HG02571 (cell line): ENCODE measurements around the gene IMMP2L.

Experiments
- ATAC-seq: cut with Tn5 transposase; IDR thresholded peaks from one replicate; pipeline ENCODE4 v1.9.1; 2021; ENCODE audit warnings: mild to moderate bottlenecking, moderate library complexity; ENCODE audit not compliant: unreplicated experiment

The IMMP2L gene

GRCh38 chr7:110842796-110843195, 719.5 kb downstream of the IMMP2L start:
- no peak for ATAC-seq

- ATAC-seq: no peak
These were observed 720.3 kb downstream of the IMMP2L start for GRCh38 chr7:110841840-110842545.

DNA sequence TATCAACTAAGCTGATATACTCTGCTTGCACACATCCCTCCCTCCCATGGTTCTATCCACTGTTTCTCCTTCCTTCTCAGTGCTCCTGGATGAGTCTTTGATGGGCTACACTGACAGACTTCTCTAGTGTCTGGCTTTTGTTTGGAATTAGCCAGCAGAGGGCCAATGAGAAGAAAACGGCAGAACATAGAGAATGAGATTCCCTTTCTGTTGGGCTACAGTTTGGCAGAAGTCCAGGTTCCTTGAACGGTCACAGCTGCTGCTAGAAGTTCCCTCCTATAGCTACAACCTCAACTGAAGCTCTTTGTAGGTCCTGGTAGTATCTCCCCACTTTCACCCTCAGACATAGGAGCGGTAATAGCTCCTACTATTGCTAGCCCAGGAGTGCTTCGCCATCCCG, 722.4 kb downstream of the IMMP2L start:
- no peak for ATAC-seq

- no peak for ATAC-seq
These were observed 726.4 kb downstream of the IMMP2L start for GRCh38 chr7:110835849-110836248.

- ATAC-seq: no peak
These were observed 727.1 kb downstream of the IMMP2L start for GRCh38 chr7:110835218-110835617.

DNA sequence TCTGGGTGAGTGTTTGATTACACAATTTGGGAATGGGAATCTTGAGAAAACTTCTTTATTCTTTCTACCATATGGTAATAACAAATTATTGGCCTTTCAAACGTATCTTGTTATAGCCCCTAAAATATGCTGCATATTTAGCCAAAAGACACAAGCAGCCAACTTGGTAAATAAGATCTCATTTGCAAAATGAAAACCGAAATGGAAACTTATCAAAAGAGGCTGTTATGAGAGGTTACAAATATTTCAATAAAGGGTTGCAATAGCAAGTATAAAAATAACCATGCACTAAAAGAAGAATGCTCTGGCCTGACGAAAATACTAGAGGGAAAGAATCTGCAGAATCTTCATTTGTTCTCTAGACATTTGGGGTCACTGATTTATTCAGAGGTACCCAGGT, 730.9 kb downstream of the IMMP2L start:
- no peak for ATAC-seq

GRCh38 chr7:110830778-110831177, 731.5 kb downstream of the IMMP2L start:
- no peak for ATAC-seq

GRCh38 chr7:110827936-110828335, 734.4 kb downstream of the IMMP2L start:
- no peak for ATAC-seq

DNA sequence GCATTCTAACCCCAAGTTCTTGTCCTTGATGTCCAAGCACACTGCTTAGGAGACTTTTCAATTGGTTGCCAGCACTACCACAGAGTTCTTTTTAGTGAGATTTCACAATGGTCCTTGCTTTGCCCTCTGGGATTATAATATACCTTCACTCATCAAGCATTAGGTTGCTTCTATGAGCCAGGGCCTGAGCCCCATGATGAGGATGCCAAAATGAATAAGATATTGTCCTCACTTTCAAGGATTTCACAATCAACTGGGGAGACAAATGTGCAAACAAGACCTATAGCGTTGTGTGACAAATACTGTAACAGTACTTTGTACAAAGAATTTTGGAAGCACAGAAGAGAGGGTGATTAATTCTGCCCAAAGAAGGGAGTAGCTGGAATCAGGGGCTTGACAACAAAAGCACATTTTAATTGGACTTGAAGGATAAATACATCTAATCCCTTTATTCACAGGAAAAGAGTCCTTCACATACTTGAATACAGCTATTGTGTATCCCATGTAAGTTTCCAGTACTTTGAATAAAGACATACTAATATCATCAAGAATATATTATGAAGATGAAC, 734.9 kb downstream of the IMMP2L start:
- no peak for ATAC-seq

DNA sequence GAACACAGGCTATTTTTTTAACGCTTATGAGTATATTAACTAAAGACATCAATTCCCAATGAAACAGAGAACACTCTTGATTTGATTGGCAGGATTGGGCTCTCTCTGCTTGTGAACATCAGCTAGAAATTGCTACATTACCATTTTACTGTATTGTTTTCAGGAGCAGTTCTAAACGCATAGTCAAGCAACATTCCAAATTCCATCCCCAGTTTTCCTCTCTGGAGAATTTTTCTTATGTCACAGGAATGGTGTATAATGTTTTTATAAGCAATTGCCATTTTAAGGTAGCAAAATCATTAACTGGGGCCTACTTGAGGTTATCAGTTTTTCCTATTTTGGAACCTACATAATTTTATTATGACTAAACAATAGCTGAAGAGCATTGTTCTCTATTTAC, 748.3 kb downstream of the IMMP2L start:
- no peak for ATAC-seq

DNA sequence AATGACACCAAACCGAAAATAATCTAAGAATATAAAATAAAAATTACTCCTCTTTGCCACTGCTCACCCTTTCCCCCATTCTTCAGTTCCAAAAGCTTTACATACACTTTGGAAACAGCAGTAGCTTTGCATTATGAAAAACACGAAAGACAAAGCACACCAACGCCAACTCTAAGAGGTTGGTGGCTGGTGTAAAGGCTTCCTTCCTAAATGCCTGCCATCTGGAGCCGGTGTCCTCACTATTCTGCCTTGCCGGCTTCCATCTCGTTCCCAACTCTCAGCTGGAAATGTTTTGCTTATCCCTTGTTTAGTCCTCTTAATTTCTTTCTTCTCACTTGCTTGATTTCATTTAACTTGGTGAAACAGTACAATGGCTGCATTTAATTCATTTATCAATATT, 752.5 kb downstream of the IMMP2L start:
- no peak for ATAC-seq

- ATAC-seq: no peak
These were observed 753.9 kb downstream of the IMMP2L start for GRCh38 chr7:110808361-110808760.

DNA sequence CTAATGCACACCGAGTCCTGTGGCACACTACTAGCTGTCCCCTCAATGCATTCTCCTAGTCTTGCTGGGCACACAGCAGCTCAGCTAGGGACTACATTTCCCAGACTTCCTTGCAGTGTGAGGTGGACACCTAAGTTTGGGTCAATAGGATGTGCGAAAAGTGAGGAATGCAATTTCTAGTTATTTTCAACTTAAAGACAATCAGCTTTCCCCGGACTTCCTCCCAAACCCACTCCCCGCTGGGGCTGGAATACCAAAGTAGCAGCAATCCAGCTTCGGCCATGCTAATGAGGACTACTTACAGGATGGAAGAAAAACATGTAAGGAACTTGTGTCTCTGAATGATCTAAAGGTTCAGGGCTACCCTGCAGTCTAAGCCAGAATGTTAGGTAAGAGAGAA, 757.8 kb downstream of the IMMP2L start:
- no peak for ATAC-seq

GRCh38 chr7:110803602-110804143, 758.6 kb downstream of the IMMP2L start:
- ATAC-seq: no peak

- peak; percentile 57 for ATAC-seq
These were observed 760.8 kb downstream of the IMMP2L start for GRCh38 chr7:110801502-110801901.

DNA sequence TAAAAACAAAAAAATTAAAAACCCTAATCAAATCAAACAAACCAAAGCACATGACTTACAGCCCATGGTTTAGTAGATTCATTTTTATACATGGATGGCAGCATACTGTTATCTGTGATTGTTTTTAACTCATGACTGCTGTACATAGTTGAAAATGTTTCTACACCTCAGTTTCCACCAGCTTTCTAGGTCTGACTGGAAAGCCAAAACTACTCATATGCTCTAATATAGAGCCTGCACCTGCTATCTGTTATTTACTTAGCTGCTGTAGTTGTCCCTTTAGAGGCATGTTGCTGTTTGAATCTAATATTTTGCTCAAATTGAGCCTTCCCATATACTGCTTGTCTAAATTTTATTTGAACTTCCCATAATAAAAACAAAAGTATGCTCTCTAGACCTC, 761.3 kb downstream of the IMMP2L start:
- no peak for ATAC-seq

DNA sequence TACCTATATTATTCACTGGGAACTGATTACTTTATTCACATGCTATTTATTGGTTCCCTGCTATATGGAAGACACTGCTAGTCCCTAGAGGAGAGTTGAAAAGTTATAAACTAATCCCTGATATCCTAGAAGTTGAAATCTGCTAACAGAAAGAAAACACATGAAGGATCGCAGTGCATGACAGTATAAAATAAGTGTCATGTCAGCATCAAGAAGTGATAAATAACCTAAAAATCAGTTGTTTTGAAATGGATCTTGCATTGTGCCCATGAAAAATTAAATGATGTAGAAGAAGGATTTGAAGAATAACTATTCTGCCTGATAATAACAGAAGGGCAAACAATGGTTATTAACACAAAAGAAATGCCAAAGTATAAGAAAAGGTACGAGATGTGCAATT, 764.6 kb downstream of the IMMP2L start:
- ATAC-seq: no peak

- no peak for ATAC-seq
These were observed 771.3 kb downstream of the IMMP2L start for GRCh38 chr7:110790992-110791391.

- ATAC-seq: no peak
These were observed 775.8 kb downstream of the IMMP2L start for GRCh38 chr7:110786328-110786965.

GRCh38 chr7:110784749-110785148, 777.5 kb downstream of the IMMP2L start:
- ATAC-seq: no peak

DNA sequence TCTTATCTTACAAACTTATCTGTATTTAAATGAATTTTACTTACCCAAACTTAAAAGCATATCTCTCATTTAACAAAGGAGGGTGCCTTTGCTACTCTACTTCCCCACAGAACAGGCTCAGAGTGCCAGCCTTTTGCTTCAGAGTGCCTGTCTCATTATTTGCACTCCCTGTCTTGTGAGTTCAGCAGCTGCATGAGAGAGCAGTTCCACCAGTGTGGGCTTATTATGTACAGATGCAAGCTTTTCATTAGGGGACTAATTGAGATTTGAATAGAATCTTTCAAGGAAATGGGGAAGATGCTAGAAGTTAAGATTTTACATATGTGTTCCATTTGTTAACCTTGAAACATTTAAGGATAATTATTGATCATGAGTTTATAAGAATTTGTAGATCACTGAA, 781.6 kb downstream of the IMMP2L start:
- no peak for ATAC-seq

DNA sequence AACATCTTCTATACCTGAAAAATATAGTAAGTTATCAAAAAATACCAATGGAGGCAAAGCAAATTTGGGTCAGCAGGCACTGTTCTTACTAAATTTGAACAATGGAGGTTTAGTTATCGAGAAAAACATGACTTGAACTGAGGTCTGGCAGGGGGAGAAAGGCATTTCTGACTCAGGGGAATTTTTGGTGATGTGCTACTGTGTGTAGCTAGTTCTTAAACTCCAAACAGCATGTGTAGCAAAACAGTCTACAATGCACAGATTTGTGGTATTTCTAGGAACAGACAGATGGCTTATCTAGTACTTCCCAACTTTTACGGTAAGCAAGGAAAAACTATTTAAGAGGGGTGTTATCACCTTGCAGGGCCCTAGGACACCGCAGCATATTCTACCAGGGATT, 783.0 kb downstream of the IMMP2L start:
- no peak for ATAC-seq
